DMS53 (cell line): Measurements from ENCODE around the gene GOLGA7B.

Experiments used
- DNase-seq: peaks from one replicate; lab custom pipeline; 2025; lab: John Stamatoyannopoulos, UW

The GOLGA7B gene

GRCh38 chr10:97868134-97868685 is 18.6 kb downstream of the GOLGA7B start:
- peak; percentile 48 for DNase-seq

GRCh38 chr10:97869091-97870042 is 19.7 kb downstream of the GOLGA7B start:
- DNase-seq: peak; percentile 99

- no peak for DNase-seq
These were observed 21.3 kb downstream of the GOLGA7B start for GRCh38 chr10:97870990-97871389.

- no peak for DNase-seq
These were observed 23.9 kb downstream of the GOLGA7B start for GRCh38 chr10:97873569-97873968.

- DNase-seq: no peak
These were observed 24.7 kb downstream of the GOLGA7B start for GRCh38 chr10:97874332-97874731.

GRCh38 chr10:97875391-97875790 is 25.7 kb downstream of the GOLGA7B start:
- DNase-seq: no peak

- no peak for DNase-seq
These were observed 26.8 kb downstream of the GOLGA7B start for GRCh38 chr10:97876402-97876801.

- DNase-seq: no peak
These were observed 29.6 kb downstream of the GOLGA7B start for GRCh38 chr10:97879241-97879640.

- DNase-seq: no peak
These were observed 30.5 kb downstream of the GOLGA7B start for GRCh38 chr10:97880109-97880508.

GRCh38 chr10:97882142-97883091 is 32.8 kb downstream of the GOLGA7B start:
- peak; percentile 77 for DNase-seq

- no peak for DNase-seq
These were observed 33.4 kb downstream of the GOLGA7B start for GRCh38 chr10:97883092-97883485.

- no peak for DNase-seq
These were observed 36.6 kb downstream of the GOLGA7B start for GRCh38 chr10:97886286-97886685.

- no peak for DNase-seq
These were observed 37.8 kb downstream of the GOLGA7B start for GRCh38 chr10:97887399-97887798.

GRCh38 chr10:97888134-97888533 is 38.5 kb downstream of the GOLGA7B start:
- DNase-seq: no peak

- peak; percentile 52 for DNase-seq
These were observed 39.1 kb downstream of the GOLGA7B start for GRCh38 chr10:97888641-97889262.

GRCh38 chr10:97889461-97890265 is 40.0 kb downstream of the GOLGA7B start:
- peak; percentile 58 for DNase-seq

GRCh38 chr10:97891497-97892167 is 42.0 kb downstream of the GOLGA7B start:
- DNase-seq: peak; percentile 31

- DNase-seq: no peak
These were observed 42.9 kb downstream of the GOLGA7B start for GRCh38 chr10:97892506-97892905.

- no peak for DNase-seq
These were observed 43.3 kb downstream of the GOLGA7B start for GRCh38 chr10:97892939-97893338.

GRCh38 chr10:97894092-97894491 is 44.4 kb downstream of the GOLGA7B start:
- DNase-seq: peak; percentile 27
